HG02884 (cell line): ENCODE measurements around the gene SYCP3.

Source experiments
- ATAC-seq: cut with Tn5 transposase; IDR thresholded peaks from one replicate; pipeline ENCODE4 v1.9.1; 2021; ENCODE audit warnings: mild to moderate bottlenecking, moderate library complexity; ENCODE audit not compliant: unreplicated experiment

The SYCP3 gene

GRCh38 chr12:101738920-101739665 is at the start of gene SYCP3:
Gene SYCP3, minus strand, starts transcription at chr12:101739462. Its CDS starts 1,527 bp downstream, at chr12:101737935.
- ATAC-seq, result no peak

- ATAC-seq, result no peak
Measured at GRCh38 chr12:101785671-101786070, 46.4 kb upstream of the SYCP3 start.

GRCh38 chr12:101784376-101784775 is 45.1 kb upstream of the SYCP3 start:
- ATAC-seq, result no peak

- ATAC-seq, result no peak
Measured at GRCh38 chr12:101783838-101784237, 44.6 kb upstream of the SYCP3 start.

- ATAC-seq, result no peak
Measured at GRCh38 chr12:101783150-101783549, 43.9 kb upstream of the SYCP3 start.

- no peak for ATAC-seq
Measured at GRCh38 chr12:101782273-101782731, 43.0 kb upstream of the SYCP3 start.

GRCh38 chr12:101781834-101782233 is 42.6 kb upstream of the SYCP3 start:
- ATAC-seq, result no peak

GRCh38 chr12:101780599-101780998 is 41.3 kb upstream of the SYCP3 start:
- ATAC-seq, result no peak

- ATAC-seq, result no peak
Measured at GRCh38 chr12:101779626-101780025, 40.4 kb upstream of the SYCP3 start.

- ATAC-seq, result no peak
Measured at GRCh38 chr12:101779200-101779599, 39.9 kb upstream of the SYCP3 start.

- no peak for ATAC-seq
Measured at GRCh38 chr12:101777978-101778377, 38.7 kb upstream of the SYCP3 start.

GRCh38 chr12:101777485-101777884 is 38.2 kb upstream of the SYCP3 start:
- no peak for ATAC-seq

- ATAC-seq, result no peak
Measured at GRCh38 chr12:101775816-101776215, 36.6 kb upstream of the SYCP3 start.

GRCh38 chr12:101773650-101774162 is 34.4 kb upstream of the SYCP3 start:
- peak; percentile 66 for ATAC-seq

GRCh38 chr12:101772012-101772775 is 32.9 kb upstream of the SYCP3 start:
- no peak for ATAC-seq

- ATAC-seq, result no peak
Measured at GRCh38 chr12:101769865-101770264, 30.6 kb upstream of the SYCP3 start.

- ATAC-seq, result no peak
Measured at GRCh38 chr12:101768781-101769180, 29.5 kb upstream of the SYCP3 start.

- ATAC-seq, result no peak
Measured at GRCh38 chr12:101767537-101767936, 28.3 kb upstream of the SYCP3 start.

- ATAC-seq, result no peak
Measured at GRCh38 chr12:101764051-101764792, 25.0 kb upstream of the SYCP3 start.

GRCh38 chr12:101763246-101763931 is 24.1 kb upstream of the SYCP3 start:
- ATAC-seq, result no peak

GRCh38 chr12:101761781-101762180 is 22.5 kb upstream of the SYCP3 start:
- ATAC-seq, result no peak
